GM10266 (cell line): ENCODE measurements around the gene TGM4.

Experiments
- DNase-seq: peaks from one replicate; pipeline ENCODE4 v3.0.0; 2012; ENCODE audit errors: extremely low spot score
- CTCF ChIP-seq: IDR thresholded peaks from 2 replicates; pipeline ENCODE4 v1.5.1; 2012; ENCODE audit warnings: mild to moderate bottlenecking, low read depth; ENCODE audit not compliant: control insufficient read depth, insufficient read depth; ENCODE audit errors: missing control alignments

The TGM4 gene

GRCh38 chr3:44903314-44903713 lies 28.9 kb downstream of the TGM4 start:
- no peak for DNase-seq
- TF ChIP-seq CTCF = no peak

GRCh38 chr3:44903751-44904150 lies 29.3 kb downstream of the TGM4 start:
- no peak for DNase-seq
- no peak for TF ChIP-seq CTCF

GRCh38 chr3:44905446-44906157 lies 31.2 kb downstream of the TGM4 start:
- DNase-seq = no peak
- no peak for TF ChIP-seq CTCF

GRCh38 chr3:44906997-44907396 lies 32.6 kb downstream of the TGM4 start:
- DNase-seq = no peak

GRCh38 chr3:44907612-44908011 lies 33.2 kb downstream of the TGM4 start:
- no peak for TF ChIP-seq CTCF
- DNase-seq = no peak

More at GRCh38 chr3:44906997-44907396, 32.6 kb downstream of the TGM4 start:
- TF ChIP-seq CTCF = no peak

- DNase-seq = no peak
- no peak for TF ChIP-seq CTCF
Observed at GRCh38 chr3:44909063-44909462, 34.7 kb downstream of the TGM4 start.

GRCh38 chr3:44910693-44911092 lies 36.3 kb downstream of the TGM4 start:
- DNase-seq = no peak
- no peak for TF ChIP-seq CTCF
